Activated naive CD4-positive, alpha-beta T cell (primary cell): ENCODE measurements around the gene ZNF846.
"Not testable (repeated sequence)": the region's sequence is repeated elsewhere in the genome, so short reads cannot be mapped to it uniquely, and the experiment has no call there.

Experiments used
- DNase-seq, 4 experiments: peaks; one replicate each; lab custom pipeline; 2025; lab: John Stamatoyannopoulos, UW

ZNF846 gene

DNA sequence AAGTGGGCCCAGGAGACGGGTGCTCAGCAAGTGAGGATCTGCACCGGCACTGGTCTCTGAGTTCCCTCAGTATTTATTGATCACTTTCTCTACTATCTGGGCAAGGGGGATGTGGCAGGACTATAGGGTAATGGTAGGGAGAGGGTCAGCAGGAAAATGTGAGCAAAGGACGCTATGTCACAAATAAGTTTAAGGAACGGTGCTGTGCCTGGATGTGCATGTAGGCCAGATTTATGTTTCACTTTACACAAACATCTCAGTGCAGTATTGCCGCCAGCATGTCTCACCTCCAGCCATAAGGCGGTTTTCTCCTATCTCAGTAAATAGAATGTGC, 15.6 kb upstream of the ZNF846 start:
- DNase-seq = not testable (repeated sequence)

DNA sequence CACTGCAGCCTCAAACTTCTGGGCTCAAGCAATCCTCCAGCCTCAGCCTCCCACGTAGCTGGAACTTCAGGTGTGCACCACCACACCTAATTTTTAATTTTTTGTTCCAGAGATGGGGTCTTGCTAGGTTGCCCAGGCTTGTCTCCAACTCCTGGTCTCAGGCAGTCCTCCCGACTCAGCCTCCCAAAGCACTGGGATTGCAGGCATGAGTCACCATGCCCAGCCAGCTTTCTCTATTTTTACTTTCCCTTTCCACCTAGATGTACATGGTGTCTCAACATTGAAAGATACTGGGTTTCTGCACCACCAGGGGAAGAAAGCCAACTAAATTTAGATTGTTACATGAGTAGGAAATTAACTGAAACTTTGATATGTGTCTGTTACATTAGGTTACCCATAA, 13.8 kb upstream of the ZNF846 start:
- DNase-seq = no peak

DNA sequence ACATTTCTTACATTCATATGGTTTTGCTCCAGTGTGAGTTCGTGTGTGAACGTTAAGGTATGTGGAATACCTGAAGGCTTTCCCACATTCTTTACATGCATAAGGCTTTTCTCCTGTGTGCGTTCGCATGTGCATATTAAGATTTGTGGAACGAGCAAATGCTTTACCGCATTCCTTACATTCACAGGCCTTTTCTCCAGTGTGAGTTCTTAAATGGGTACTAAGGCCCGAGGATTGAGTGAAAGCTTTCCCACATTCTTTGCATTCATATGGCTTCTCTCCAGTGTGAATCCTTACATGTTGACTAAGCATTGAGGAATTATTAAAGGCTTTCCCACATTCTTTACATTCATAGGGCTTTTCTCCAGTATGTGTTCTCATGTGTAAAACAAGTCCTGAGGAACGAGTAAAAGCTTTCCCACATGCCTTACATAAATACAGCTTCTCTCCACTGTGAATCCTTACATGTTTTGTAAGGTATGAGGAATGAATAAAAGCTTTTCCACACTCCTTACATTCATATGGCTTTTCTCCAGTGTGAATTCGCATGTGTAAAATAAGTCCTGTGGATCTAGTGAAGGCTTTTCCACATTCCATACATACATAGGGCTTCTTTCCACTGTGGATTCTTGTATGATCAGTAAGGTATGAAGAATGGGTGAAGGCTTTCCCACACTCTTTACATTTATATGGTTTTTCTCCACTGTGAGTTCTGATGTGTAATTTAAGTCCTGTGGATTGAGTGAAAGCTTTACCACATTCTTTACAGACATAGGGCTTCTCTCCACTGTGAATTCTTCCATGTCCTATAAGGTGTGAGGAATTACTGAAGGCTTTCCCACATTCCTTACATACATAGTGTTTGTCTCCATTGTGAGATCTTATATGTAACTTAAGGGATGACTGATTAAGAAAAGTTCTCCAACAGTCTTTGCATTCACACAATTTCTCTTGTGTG, 10.7 kb downstream of the ZNF846 start:
- DNase-seq = no peak

DNA sequence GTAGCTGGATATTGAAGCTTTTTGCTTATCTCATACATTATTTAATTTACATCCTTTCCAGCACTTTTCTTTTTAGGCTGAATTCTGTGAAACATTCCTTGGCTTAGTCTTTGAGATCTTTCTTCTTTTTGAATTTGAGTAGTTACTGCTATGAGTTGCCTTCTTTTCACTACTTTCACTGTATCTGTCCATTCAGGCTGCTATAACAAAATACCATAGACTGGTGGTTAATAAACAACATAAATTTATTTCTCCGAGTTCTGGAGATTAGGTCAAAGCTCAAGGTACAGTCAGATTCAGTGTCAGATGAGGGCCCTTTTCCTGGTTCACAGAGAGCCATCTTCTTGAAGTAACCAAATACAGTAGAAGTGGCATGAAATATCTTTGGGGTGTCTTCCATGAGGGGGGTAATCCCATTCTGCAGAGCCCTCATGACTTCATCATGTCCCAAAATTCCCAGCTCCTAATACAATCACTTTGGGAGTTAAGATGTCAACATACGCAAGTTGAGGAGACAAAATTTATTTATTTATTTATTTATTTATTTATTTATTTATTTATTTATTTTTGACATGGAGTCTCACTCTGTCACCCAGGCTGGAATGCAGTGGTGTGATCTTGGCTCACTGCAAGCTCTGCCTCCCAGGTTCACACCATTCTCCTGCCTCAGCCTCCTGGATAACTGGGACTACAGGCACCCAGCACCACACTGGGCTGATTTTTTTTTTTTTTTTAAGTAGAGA, 15.7 kb downstream of the ZNF846 start:
- no peak for DNase-seq

DNA sequence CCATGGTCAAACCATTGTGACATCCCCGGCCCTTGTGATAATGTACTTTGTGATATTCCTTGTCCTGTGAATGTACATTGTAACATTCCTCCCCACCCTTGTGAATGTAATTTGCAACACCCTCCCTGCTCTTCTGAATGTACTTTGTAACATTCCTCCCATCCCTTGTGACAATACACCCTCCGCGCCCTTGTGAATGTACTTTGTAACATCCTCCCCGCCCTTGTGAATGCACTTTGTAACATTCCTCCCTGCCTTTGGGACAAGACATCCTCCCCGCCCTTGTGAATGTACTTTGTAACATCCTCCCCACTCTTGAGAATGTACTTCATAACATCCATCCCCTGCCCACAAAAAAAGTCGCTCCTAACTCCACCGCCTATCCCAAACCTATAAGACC, 17.1 kb downstream of the ZNF846 start:
- no peak for DNase-seq

DNA sequence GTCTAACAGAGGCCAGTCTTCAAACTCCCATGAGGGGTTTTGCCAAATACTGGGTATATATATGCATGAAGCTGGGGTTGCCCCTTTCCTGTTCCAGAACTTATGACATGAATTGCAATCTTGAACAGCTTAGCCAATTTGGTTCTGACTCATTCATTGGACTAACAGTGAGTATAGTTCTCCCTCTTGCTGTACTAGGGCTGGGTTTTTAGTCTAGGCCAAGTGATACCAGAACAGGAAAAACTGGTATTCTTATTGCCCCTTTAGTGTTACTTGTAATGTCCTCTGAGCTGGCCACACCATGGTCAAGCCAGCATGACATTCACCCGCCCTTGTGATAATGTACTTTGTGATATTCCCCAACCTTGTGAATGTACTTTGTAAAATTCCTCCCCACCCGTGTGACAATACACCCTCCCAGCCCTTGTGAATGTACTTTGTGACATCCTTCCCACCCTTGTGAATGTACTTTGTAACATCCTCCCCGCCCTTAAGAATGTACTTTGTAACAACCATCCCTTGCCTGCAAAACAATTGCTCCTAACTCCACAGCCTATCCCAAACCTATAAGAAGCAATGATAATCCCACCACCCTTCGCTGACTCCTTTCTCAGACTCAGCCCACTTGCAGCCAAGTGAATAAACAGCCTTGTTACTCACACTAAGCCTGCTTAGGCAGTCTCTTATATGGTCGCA, 26.9 kb downstream of the ZNF846 start:
- no peak for DNase-seq

DNA sequence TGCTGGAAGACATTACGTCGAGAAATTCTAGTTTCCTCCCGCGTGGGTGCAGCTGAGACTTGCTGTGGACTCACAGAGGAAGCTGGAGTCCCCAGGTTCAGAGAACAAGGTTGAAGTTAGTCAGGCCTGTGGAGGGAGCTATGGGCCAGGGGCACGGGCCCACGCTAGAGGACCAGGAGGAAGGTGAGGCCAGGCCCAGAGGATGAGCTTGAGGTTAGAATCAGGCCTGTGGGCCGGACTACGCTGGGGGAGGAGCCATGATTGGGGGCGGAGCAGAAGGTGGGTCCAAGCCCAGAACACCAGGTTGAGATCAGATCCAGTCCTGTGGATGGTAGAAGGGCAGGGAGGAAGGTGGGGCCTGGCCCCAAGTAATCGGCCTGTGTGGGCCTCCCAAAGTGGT, 32.6 kb downstream of the ZNF846 start:
- no peak for DNase-seq

DNA sequence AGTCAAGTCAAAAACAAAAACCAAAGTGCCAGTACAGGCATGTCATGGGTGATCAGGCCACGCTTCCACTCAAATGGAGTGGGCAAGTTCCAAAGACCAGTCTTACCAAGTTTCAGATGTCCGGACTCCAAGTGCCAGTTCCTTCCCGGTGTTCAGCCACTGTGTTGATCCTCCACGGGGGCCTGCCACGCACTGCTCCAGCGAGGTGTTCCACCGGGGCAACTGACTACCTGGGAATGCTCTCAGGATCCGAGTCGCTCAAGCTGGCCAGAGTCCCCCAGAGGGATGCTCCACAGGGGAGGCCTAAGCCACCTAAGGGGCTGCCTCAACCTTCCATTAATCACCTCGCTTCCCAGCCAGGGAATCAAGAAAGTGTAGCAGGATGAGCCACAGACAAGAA, 38.5 kb downstream of the ZNF846 start:
- not testable (repeated sequence) for DNase-seq

DNA sequence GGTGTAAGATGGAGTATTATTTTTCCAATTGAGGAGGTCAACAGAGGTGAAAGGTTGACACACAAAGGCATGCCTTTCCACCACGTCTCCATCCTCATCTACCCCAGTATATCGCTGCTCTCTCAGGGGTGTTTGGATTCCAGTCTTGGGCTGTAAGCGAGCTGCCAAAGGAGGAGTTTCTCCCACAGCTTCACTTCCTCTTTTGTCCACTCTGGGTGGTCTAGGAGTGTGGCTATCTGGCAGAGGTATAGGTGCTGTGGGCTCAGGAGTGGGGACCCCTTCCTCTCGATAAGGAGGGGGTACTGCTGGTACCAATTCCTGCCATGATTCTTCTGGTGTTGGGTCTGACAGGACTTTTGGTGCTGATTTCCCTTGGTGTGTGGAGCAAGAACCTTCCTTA, 39.4 kb downstream of the ZNF846 start:
- no peak for DNase-seq

DNA sequence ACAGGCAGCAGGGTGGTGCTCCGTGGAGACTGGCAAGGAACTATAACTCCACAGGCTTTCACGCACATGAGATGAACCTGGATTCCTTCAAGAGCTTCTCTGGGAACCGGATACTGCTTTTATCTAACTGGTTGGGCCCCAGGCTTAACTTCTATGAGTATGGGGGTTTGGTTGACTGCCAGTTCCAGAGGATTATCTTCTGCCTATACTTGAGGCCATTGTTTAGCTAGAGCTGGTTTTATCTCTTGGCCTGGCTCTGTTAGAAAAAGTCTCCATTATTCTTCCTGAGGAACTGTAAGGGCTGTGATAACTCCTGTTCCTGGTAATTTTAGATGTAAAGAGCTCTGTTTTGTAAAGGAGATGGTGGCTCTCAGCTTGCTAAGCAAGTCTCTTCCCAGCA, 40.9 kb downstream of the ZNF846 start:
- no peak for DNase-seq

DNA sequence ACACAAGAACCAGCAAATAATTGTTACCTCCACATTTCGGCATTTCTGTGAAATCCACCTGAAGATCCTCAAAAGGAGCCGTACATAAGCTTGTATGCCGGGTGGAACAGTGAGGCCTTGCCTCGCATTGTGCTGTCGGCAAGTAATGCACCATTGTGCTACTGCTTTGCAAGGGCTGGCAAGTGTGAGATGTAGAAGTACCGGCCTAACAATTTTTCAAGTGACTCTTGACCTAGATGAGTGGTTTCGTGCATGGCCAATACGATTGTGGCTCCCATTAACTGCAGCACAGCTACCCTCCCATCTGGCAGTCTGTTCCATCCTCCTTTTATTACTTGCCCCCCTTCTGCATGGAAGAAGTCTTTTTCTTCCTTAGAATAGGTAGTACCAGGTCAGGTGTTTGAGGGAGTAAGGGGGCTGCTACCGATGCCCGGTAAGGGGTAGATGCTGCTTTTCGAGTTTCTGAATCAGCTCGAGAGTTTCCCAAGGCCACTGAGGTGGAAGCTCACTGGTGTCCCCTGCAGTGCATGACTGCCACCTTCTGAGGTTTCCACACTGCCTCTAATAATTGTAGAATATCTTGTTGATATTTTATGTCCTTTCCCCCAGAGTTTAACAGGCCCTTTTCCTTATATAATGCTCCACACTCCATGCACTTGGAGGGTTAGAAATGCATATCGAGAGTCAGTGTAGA, 42.9 kb downstream of the ZNF846 start:
- DNase-seq = not testable (repeated sequence)

DNA sequence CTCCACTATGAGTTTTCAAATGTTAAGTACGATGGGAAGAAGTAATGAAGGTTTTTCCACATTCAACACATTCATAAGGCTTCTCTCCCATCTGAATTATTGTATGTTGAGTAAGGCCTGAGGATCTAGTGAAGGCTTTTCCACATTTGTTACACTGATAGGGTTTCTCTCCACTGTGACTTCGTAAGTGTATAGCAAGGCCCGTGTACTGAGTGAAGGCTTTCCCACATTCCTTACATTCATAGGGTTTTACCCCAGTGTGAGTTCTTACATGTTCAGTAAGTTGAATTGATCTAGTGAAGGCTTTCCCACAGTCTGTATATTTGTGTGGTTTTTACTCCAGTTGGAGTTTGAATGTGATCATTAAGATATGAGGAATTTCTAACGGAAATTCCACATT, 44.4 kb downstream of the ZNF846 start:
- no peak for DNase-seq

DNA sequence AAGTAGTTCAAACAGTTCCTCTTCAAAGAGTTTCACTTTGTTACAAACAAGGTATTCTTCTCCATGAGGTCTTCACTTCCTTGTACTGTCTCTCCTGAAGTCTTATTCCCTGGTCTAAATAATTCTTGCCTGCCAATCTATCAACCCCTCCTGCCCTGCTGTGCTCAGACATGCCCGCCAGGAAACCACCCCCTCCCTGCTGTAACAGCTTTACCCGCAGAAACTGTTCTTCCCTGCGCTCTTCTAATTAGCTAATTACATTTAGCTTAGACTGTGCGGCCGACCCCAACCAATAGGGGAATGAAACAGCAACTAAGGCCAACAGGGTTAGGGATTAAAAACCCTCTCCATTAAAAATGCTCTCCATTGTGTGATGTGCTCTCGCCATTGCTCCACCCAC, 46.7 kb downstream of the ZNF846 start:
- no peak for DNase-seq

DNA sequence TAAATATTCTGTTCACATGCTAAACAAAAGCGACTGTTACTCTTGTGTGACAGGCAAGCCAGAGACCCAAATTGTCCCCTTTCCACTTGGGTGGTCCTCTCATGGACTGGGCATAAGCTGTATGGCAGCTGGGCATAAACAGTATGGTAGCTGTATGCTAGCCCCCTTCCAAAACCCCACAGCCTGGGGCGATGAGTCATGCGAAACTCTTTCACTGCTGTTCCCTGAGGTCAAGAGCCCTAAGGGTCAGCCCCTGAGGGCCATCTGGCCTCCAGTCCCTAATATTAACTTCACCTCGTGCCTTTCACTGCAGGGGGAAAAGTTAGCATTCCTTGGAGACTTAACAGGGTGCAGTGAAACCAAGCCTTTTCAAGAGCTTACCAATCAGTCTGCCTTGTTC, 48.0 kb downstream of the ZNF846 start:
- DNase-seq = no peak

DNA sequence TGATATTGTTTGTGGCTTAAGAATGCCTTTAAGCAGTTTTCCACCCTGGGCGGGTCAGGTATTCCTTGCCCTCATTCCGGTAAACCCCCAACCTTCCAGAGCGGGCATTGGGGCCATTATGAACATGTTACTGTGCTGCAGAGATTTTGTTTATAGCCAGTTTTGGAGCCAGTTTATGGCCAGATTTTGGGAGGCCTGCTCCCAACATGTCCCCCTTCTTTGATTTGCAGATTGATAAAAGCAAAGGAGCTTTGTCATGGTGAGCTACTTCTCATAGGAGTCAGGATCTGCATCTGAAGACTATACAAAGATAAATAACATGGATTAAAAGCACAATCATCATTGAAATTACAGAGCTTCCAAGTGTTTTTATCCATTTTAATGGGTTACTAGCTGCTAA, 56.7 kb downstream of the ZNF846 start:
- DNase-seq = no peak

DNA sequence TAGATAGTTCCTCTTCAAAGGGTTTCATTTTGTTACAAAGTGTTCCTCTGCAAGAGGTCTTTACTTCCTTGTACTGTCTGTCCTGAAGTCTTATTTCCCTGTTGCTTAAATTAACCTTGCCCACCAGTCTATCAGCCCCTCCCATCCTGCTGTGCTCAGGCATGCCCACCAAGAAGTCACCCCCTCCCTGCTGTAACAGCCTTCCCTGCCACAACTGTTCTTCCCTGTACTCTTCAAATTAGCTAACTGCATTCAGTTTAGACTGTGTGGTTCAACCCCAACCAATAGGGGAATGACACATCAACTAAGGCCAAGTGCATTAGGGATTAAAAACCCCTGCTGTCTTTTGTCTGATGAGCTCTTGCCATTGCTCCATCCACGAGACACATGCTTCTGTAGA, 59.2 kb downstream of the ZNF846 start:
- DNase-seq = no peak

DNA sequence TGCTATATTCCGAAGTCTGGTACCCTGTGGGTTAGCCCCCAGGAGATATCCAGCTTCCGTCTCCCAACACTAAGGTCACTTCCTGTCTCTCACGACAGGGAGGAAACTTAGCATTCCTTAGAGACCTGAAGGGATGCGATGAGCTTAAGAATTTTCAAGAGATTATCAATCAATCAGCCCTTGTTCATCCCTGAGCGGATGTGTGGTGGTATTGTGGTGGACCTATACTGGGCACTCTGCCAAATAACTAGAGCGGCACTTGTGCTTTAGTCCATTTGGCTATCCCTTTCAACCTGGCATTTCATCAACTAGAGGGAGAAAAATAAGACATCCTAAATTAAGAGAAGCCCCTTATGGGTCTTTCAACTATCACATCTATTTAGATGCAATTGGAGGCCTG, 62.7 kb downstream of the ZNF846 start:
- DNase-seq = no peak

DNA sequence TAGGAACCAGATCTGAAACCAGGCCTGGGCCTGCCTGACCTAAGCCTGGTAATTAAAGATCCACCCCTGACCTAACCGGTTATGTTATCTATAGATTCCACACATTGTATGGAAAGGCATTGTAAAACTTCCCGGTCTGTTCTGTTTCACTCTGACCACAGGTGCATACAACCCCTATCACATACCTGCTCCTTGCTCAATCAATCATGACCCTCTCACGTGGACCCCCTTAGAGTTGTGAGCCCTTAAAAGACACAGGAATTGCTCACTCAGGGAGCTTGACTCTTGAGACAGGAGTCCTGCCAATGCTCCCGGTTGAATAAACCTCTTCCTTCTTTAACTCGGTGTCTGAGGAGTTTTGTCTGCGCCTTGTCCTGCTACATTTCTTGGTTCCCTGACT, 66.4 kb downstream of the ZNF846 start:
- DNase-seq = no peak
